IMR-90 (cell line): Measurements from ENCODE around the gene ARHGEF17. TPM values are rescaled to one million over a fixed set of nuclear protein-coding genes. Genes with fewer than 3 reads are reported as not detected.
A peak's percentile ranks its signal among the peaks of the same experiment; 100 is the strongest.

Experiments
- ATAC-seq: fragments of 200-7000 bp; cut with Tn5 transposase; 2 replicates; pipeline ENCODE4 v1.9.1; 2020; ENCODE audit warnings: low read depth, mild to moderate bottlenecking, moderate library complexity
- BruUV-seq: library from RNA; stranded (reverse); fragments of 400-500 nt; replicated peaks from 2 replicates; lab custom pipeline; 2021; lab: Mats Ljungman, UMichigan
- CTCF ChIA-PET: fragments of 300-600 bp; formaldehyde crosslinking; extraction: SDS; loops from one replicate; lab custom pipeline; 2021; ENCODE audit warnings: antibody characterized with exemption; lab: Yijun Ruan, JAX
- POLR2A ChIA-PET: fragments of 300-600 bp; sonication (Branson Sonifier 250); formaldehyde crosslinking; loops from one replicate; lab custom pipeline; 2022; ENCODE audit warnings: antibody characterized with exemption; ENCODE audit not compliant: unreplicated experiment; lab: Charles Lee
- DNase-seq: peaks from one replicate; pipeline ENCODE4 v3.0.0; 2013
- H2AFZ ChIP-seq: replicated peaks from 2 replicates; pipeline ENCODE3; 2013; ENCODE audit warnings: low read length, mild to moderate bottlenecking; ENCODE audit not compliant: poor library complexity
- H2AK5ac ChIP-seq: 2 replicates; pipeline ENCODE4 v1.6.1; 2013; ENCODE audit warnings: low read depth, low read length, inconsistent platforms
- H2AK9ac ChIP-seq: replicated peaks from 2 replicates; pipeline ENCODE3; 2013; ENCODE audit warnings: mild to moderate bottlenecking, low read depth, low read length, moderate library complexity; ENCODE audit not compliant: poor library complexity
- H2BK120ac ChIP-seq: 2 replicates; pipeline ENCODE4 v1.6.1; 2013; ENCODE audit warnings: low read depth, low read length, inconsistent platforms
- H2BK15ac ChIP-seq: 3 replicates; pipeline ENCODE4 v1.6.1; 2013; ENCODE audit warnings: low read depth, low read length, inconsistent platforms
- H2BK20ac ChIP-seq: 2 replicates; pipeline ENCODE4 v1.6.1; 2013; ENCODE audit warnings: low read depth, mild to moderate bottlenecking, inconsistent platforms, low read length, moderate library complexity
- H2BK5ac ChIP-seq: 2 replicates; pipeline ENCODE4 v1.6.1; 2013; ENCODE audit warnings: mild to moderate bottlenecking, low read depth, low read length, inconsistent platforms; ENCODE audit not compliant: poor library complexity, severe bottlenecking
- H3K14ac ChIP-seq: replicated peaks from 2 replicates; pipeline ENCODE4 v1.6.1; 2013; ENCODE audit warnings: low read depth, low read length, inconsistent platforms
- H3K18ac ChIP-seq: 2 replicates; pipeline ENCODE4 v1.6.1; 2013; ENCODE audit warnings: low read depth, low read length, control low read depth
- H3K23ac ChIP-seq: 2 replicates; pipeline ENCODE4 v1.6.1; 2013; ENCODE audit warnings: low read depth, low read length, inconsistent platforms
- H3K27ac ChIP-seq: 2 replicates; pipeline ENCODE4 v1.5.1; 2013; ENCODE audit warnings: mild to moderate bottlenecking, control low read depth, low read length; ENCODE audit not compliant: insufficient read depth
- H3K27me3 ChIP-seq: 2 replicates; pipeline ENCODE4 v1.6.1; 2013; ENCODE audit warnings: low read length; ENCODE audit not compliant: control insufficient read depth, insufficient read depth
- H3K36me3 ChIP-seq: 2 replicates; pipeline ENCODE4 v1.6.1; 2013; ENCODE audit warnings: low read length, mixed read lengths; ENCODE audit not compliant: control insufficient read depth, insufficient read depth
- H3K4ac ChIP-seq: 2 replicates; pipeline ENCODE4 v1.6.1; 2013; ENCODE audit warnings: low read depth, low read length, inconsistent platforms
- H3K4me1 ChIP-seq: 2 replicates; pipeline ENCODE4 v1.6.1; 2013; ENCODE audit warnings: low read length, mixed read lengths; ENCODE audit not compliant: control insufficient read depth, insufficient read depth
- H3K4me2 ChIP-seq: 2 replicates; pipeline ENCODE4 v1.6.1; 2013; ENCODE audit warnings: low read depth, mild to moderate bottlenecking, control low read depth, low read length, moderate library complexity
- H3K4me3 ChIP-seq: 2 replicates; pipeline ENCODE4 v1.5.1; 2013; ENCODE audit warnings: low read depth, mild to moderate bottlenecking, control low read depth, low read length, moderate library complexity; ENCODE audit not compliant: insufficient read depth
- H3K56ac ChIP-seq: 2 replicates; pipeline ENCODE4 v1.6.1; 2013; ENCODE audit warnings: low read length, inconsistent platforms; ENCODE audit not compliant: insufficient read depth; ENCODE audit errors: extremely low read depth
- H3K79me1 ChIP-seq, 2 experiments: 2 replicates each; pipeline ENCODE4 v1.6.1; 2013; ENCODE audit warnings: low read length in 2 of 2, inconsistent platforms in 1 of 2, low read depth in 1 of 2
- H3K9ac ChIP-seq: 2 replicates; pipeline ENCODE4 v1.6.1; 2013; ENCODE audit warnings: low read depth, low read length, control low read depth
- H3K9me1 ChIP-seq: 2 replicates; pipeline ENCODE4 v1.6.1; 2013; ENCODE audit warnings: low read length, inconsistent platforms; ENCODE audit not compliant: insufficient read depth
- H3K9me3 ChIP-seq: 2 replicates; pipeline ENCODE4 v1.6.1; 2013; ENCODE audit warnings: low read length; ENCODE audit not compliant: control insufficient read depth, insufficient read depth
- H4K20me1 ChIP-seq: 2 replicates; pipeline ENCODE4 v1.6.1; 2013; ENCODE audit warnings: low read length, inconsistent platforms; ENCODE audit not compliant: insufficient read depth
- H4K5ac ChIP-seq: 2 replicates; pipeline ENCODE4 v1.6.1; 2013; ENCODE audit warnings: mild to moderate bottlenecking, low read depth, low read length, control low read depth
- H4K8ac ChIP-seq, 2 experiments: 2 replicates each; pipeline ENCODE4 v1.6.1; 2013; ENCODE audit warnings: low read depth in 2 of 2, low read length in 2 of 2, control low read depth in 1 of 2, inconsistent platforms in 1 of 2
- H4K91ac ChIP-seq: 2 replicates; pipeline ENCODE4 v1.6.1; 2013; ENCODE audit warnings: low read depth, low read length, inconsistent platforms; ENCODE audit not compliant: insufficient read depth
- CHD1 ChIP-seq: IDR thresholded peaks from 2 replicates; pipeline ENCODE4 v1.6.1; 2012; ENCODE audit warnings: low read depth, low read length, improper control_type of control experiment
- RFX5 ChIP-seq: IDR thresholded peaks from 2 replicates; pipeline ENCODE4 v1.8.0; 2012; ENCODE audit warnings: low read depth, mild to moderate bottlenecking, low read length, moderate library complexity
- WGBS, 2 experiments: methylation state at CpG; one replicate each; pipeline versions ENCODE4 v1.1.5 to v1.1.7; 2013; ENCODE audit warnings: missing lambda C conversion rate in 2 of 2; ENCODE audit not compliant: insufficient read length in 1 of 2; ENCODE audit errors: extremely low coverage in 2 of 2; 5-methylcytosine and 5-hydroxymethylcytosine counted together
- dilution Hi-C: fragments of 300-500 bp; cut with HindIII; formaldehyde crosslinking; loops from one replicate; pipeline ENCODE4 v1.14.3; 2018; ENCODE audit warnings: low sequenced_read_pairs; ENCODE audit not compliant: unreplicated experiment
- in situ Hi-C: fragments of 300-500 bp; cut with MboI; formaldehyde crosslinking; loops from 3 replicates; pipeline ENCODE4 v1.14.3; 2019; ENCODE audit warnings: low sequenced_read_pairs, inconsistent platforms, mixed read lengths
- intact Hi-C: fragments of 100-400 bp; cut with micrococcal nuclease; formaldehyde crosslinking; loops from 2 replicates; pipeline ENCODE4 v1.10.0; 2022
- polyA plus RNA-seq, 3 experiments: library from polyadenylated mRNA; depleted of rRNA; stranded (reverse); fragments of >200 nt; gene quantifications; 2 replicates each; pipeline ENCODE4 v1.2.3, GENCODE V29; 2012; ENCODE audit warnings: low replicate concordance in 1 of 3
- total RNA-seq: library from RNA; depleted of rRNA; stranded (reverse); fragments of >200 nt; gene quantifications from 2 replicates; pipeline ENCODE4 v1.2.3, GENCODE V29; 2012

Gene ARHGEF17
- total and polyA plus RNA-seq, 2 of the 4 experiments (the other 2 are of a cell fraction) = 21.7 to 97.7 TPM

DNA sequence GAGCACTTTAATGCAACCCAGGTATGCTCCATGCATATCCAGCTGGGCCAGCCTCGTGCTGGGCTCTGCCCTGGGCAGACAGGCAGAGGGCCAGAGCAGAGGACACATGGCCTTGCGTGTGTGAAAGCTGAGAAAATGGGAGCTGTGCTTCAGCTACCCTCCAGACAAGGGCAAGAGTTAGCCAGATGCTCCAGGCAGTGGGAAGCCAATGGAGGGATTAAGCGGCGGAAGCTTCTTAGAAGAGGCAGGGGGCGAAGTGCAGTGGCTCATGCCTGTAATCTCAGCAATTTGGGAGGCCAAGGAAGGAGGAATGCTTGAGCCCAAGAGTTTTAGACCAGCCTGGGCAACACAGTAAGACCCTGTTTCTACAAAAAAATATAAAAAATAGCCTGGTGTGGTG lies 9.8 kb upstream of the ARHGEF17 start:
- no peaks in the 10 kb centered on the region for H3K79me1 ChIP-seq
- H3K4me2 ChIP-seq = no peak overlapping the region
- H3K27me3 ChIP-seq = no peaks in the 10 kb centered on the region
- H2AK5ac ChIP-seq = peak overlapping the region; percentile 52; the same call in 1 of the 2 replicates
- in situ Hi-C loops (loop anchor here (5.0 kb wide), 1 partner anchor 39 kb away; no protein-coding TSS in a partner anchor), intact Hi-C loops (no loop called here), dilution Hi-C loops (no loop called here)
- 79% methylated on average over 3 of the region's 5 CpGs; no CpG with 5 or more reads in 1 of the 2 experiments for whole genome bisulfite sequencing, 2 experiments
- H4K91ac ChIP-seq = no peak overlapping the region
- H2AFZ ChIP-seq = peak overlapping the region; percentile 34
- H4K8ac ChIP-seq = no peak overlapping the region
- no peak overlapping the region for H2BK20ac ChIP-seq
- H3K23ac ChIP-seq = no peak overlapping the region
- no peak overlapping the region for H3K14ac ChIP-seq
- BruUV-seq = no TSS peak
- H3K9me1 ChIP-seq = peaks cover 12% of the 10 kb centered on the region
- ATAC-seq (no peak), DNase-seq (no peak)
- no peak overlapping the region for H3K9ac ChIP-seq
- no peak for TF ChIP-seq CHD1
- TF ChIP-seq RFX5 = no peak
- H2AK9ac ChIP-seq = peak overlapping the region; percentile 44
- no peak overlapping the region for H3K4me3 ChIP-seq
- no peak overlapping the region for H3K56ac ChIP-seq
- peaks cover 3% of the 10 kb centered on the region for H3K4me1 ChIP-seq
- H2BK15ac ChIP-seq = no peak overlapping the region
- H3K36me3 ChIP-seq = no peaks in the 10 kb centered on the region
- no peaks in the 10 kb centered on the region for H3K9me3 ChIP-seq
- ChIA-PET CTCF (interaction anchor here (1.0 to 1.4 kb wide), 4 partner anchors 9 to 50 kb away, joined by 3 to 6 read pairs (median 4); no protein-coding TSS in a partner anchor), POLR2A (no interaction called here)
- no peak overlapping the region for H3K27ac ChIP-seq
- H2BK5ac ChIP-seq = no peak overlapping the region
- no peak overlapping the region for H4K5ac ChIP-seq
- H4K20me1 ChIP-seq = no peaks in the 10 kb centered on the region
- no peak overlapping the region for H3K4ac ChIP-seq
- no peak overlapping the region for H2BK120ac ChIP-seq
- no peak overlapping the region for H3K18ac ChIP-seq
